ENCODE measurements around the gene MPIG6B.

DNA sequence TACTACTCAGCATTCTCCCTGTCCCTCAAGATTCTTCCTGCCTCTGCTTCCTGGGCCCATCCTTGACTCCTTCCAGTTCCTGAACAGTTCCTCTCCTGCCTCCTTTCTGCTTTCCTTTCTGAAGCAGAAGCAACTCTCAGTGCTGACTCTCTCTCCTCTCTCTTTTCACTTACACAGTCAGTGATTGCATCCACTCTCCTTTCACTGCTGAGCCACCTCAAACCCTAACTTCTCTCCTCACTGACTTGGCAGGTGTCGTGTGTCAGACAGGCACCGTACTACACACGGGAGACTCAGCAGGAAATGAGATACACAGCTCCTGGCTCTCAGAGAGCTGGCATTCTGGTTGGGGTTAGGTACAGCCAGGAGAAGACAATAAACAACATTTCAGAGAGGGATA lies 25.6 kb upstream of the MPIG6B start:
- TF ChIP-seq ZFP30 (CRISPR knock-in tag; IDR thresholded peaks at IDR 0.05): no peak
- no peak for TF ChIP-seq ZFP3 (CRISPR knock-in tag; IDR thresholded peaks at IDR 0.05)
- TF ChIP-seq PATZ1 (CRISPR knock-in tag; IDR thresholded peaks at IDR 0.05; ENCODE audit: borderline replicate concordance): no peak
- no peak for TF ChIP-seq ZNF565 (CRISPR knock-in tag; conservative IDR thresholded peaks at IDR 0.05; ENCODE audit: low read depth)
- no peak for TF ChIP-seq GLIS3 (CRISPR knock-in tag; IDR thresholded peaks at IDR 0.05)
- TF ChIP-seq, protein P1, sequence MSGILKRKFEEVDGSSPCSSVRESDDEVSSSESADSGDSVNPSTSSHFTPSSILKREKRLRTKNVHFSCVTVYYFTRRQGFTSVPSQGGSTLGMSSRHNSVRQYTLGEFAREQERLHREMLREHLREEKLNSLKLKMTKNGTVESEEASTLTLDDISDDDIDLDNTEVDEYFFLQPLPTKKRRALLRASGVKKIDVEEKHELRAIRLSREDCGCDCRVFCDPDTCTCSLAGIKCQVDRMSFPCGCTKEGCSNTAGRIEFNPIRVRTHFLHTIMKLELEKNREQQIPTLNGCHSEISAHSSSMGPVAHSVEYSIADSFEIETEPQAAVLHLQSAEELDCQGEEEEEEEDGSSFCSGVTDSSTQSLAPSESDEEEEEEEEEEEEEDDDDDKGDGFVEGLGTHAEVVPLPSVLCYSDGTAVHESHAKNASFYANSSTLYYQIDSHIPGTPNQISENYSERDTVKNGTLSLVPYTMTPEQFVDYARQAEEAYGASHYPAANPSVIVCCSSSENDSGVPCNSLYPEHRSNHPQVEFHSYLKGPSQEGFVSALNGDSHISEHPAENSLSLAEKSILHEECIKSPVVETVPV (CRISPR knock-in tag; IDR thresholded peaks at IDR 0.05): no peak
- TF ChIP-seq RARB (CRISPR knock-in tag; IDR thresholded peaks at IDR 0.05): no peak
- TF ChIP-seq TOX (CRISPR knock-in tag; IDR thresholded peaks at IDR 0.05; ENCODE audit: borderline replicate concordance): no peak
- TF ChIP-seq ISL1 (CRISPR knock-in tag; IDR thresholded peaks at IDR 0.05): no peak
